ENCODE results near the gene EIF3F. TPM values are rescaled to one million over a fixed set of nuclear protein-coding genes. Genes with fewer than 3 reads are reported as not detected.

The EIF3F gene
- total RNA-seq, 1 donor from 2014 or later: 257 TPM

GRCh38 chr11:7999795-8000194, 12.7 kb downstream of the EIF3F start:
- H3K36me3 ChIP-seq: peaks cover 13% of the 10 kb centered on the region
- no peak for TF ChIP-seq EZH2phosphoT487 (IDR thresholded peaks at IDR 0.05)
- no peak for TF ChIP-seq EZH2 (IDR thresholded peaks at IDR 0.05)
- TF ChIP-seq, protein P1, sequence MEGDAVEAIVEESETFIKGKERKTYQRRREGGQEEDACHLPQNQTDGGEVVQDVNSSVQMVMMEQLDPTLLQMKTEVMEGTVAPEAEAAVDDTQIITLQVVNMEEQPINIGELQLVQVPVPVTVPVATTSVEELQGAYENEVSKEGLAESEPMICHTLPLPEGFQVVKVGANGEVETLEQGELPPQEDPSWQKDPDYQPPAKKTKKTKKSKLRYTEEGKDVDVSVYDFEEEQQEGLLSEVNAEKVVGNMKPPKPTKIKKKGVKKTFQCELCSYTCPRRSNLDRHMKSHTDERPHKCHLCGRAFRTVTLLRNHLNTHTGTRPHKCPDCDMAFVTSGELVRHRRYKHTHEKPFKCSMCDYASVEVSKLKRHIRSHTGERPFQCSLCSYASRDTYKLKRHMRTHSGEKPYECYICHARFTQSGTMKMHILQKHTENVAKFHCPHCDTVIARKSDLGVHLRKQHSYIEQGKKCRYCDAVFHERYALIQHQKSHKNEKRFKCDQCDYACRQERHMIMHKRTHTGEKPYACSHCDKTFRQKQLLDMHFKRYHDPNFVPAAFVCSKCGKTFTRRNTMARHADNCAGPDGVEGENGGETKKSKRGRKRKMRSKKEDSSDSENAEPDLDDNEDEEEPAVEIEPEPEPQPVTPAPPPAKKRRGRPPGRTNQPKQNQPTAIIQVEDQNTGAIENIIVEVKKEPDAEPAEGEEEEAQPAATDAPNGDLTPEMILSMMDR (IDR thresholded peaks at IDR 0.05): no peak
- no peak overlapping the region for H3K4me3 ChIP-seq
- peaks cover 19% of the 10 kb centered on the region for H3F3A ChIP-seq (ENCODE audit: low read depth)
- no peaks in the 10 kb centered on the region for H3K9me3 ChIP-seq (ENCODE audit: low read depth)
- no peak overlapping the region for H3K9ac ChIP-seq
- Mint-ChIP-seq H3K4me3 (no peak overlapping the region), H3K36me3 (peaks cover 35% of the 10 kb centered on the region), H3K27ac (no peak overlapping the region), H3K9me3 (no peaks in the 10 kb centered on the region), H3K4me1 (no peaks in the 10 kb centered on the region), H3K27me3 (ENCODE audit: insufficient read depth, low read depth) (no peaks in the 10 kb centered on the region)
- H3K79me2 ChIP-seq (ENCODE audit: low read depth): no peaks in the 10 kb centered on the region
- H3K4me2 ChIP-seq: no peak overlapping the region
- no peak overlapping the region for H2AFZ ChIP-seq (replicated peaks)
- no peaks in the 10 kb centered on the region for H4K20me1 ChIP-seq (ENCODE audit: low read depth)
- DNase-seq (ENCODE audit: low spot score): no peak
- no peaks in the 10 kb centered on the region for H3K4me1 ChIP-seq
- no peak overlapping the region for H3K27ac ChIP-seq
- H3K27me3 ChIP-seq: no peaks in the 10 kb centered on the region

- Mint-ChIP-seq H3K9me3 (no peaks in the 10 kb centered on the region), H3K27ac (no peak overlapping the region), H3K27me3 (ENCODE audit: insufficient read depth, low read depth) (no peaks in the 10 kb centered on the region), H3K4me3 (no peak overlapping the region), H3K4me1 (no peaks in the 10 kb centered on the region), H3K36me3 (peaks cover 31% of the 10 kb centered on the region)
- H3K9me3 ChIP-seq (ENCODE audit: low read depth): no peaks in the 10 kb centered on the region
- H3K36me3 ChIP-seq: peaks cover 13% of the 10 kb centered on the region
- peaks cover 19% of the 10 kb centered on the region for H3F3A ChIP-seq (ENCODE audit: low read depth)
- no peaks in the 10 kb centered on the region for H3K27me3 ChIP-seq
- no peak overlapping the region for H2AFZ ChIP-seq (replicated peaks)
- H3K9ac ChIP-seq: no peak overlapping the region
- H3K4me3 ChIP-seq: no peak overlapping the region
- no peak for DNase-seq (ENCODE audit: low spot score)
- TF ChIP-seq EZH2 (IDR thresholded peaks at IDR 0.05) (no peak), EZH2phosphoT487 (IDR thresholded peaks at IDR 0.05) (no peak)
- TF ChIP-seq, protein P1 (IDR thresholded peaks at IDR 0.05): no peak
- H3K79me2 ChIP-seq (ENCODE audit: low read depth): no peaks in the 10 kb centered on the region
- H3K27ac ChIP-seq: no peak overlapping the region
- H3K4me2 ChIP-seq: no peak overlapping the region
- H4K20me1 ChIP-seq (ENCODE audit: low read depth): no peaks in the 10 kb centered on the region
- H3K4me1 ChIP-seq: no peaks in the 10 kb centered on the region
Observed at GRCh38 chr11:8000390-8000789, 13.3 kb downstream of the EIF3F start.

GRCh38 chr11:8002676-8003075, 15.5 kb downstream of the EIF3F start:
- Histone ChIP-seq H3K4me2 (no peak overlapping the region), H3K4me1 (no peaks in the 10 kb centered on the region), H3K36me3 (peaks cover 4% of the 10 kb centered on the region), H3K4me3 (no peak overlapping the region), H3K27ac (no peak overlapping the region), H3K79me2 (ENCODE audit: low read depth) (no peaks in the 10 kb centered on the region), H3K9me3 (ENCODE audit: low read depth) (no peaks in the 10 kb centered on the region), H3F3A (ENCODE audit: low read depth) (peaks cover 19% of the 10 kb centered on the region), H4K20me1 (ENCODE audit: low read depth) (no peaks in the 10 kb centered on the region), H3K27me3 (no peaks in the 10 kb centered on the region), H2AFZ (replicated peaks) (no peak overlapping the region), H3K9ac (no peak overlapping the region)
- no peak overlapping the region for H3K4me3 Mint-ChIP-seq
- H3K4me1 Mint-ChIP-seq: no peaks in the 10 kb centered on the region
- H3K27me3 Mint-ChIP-seq (ENCODE audit: insufficient read depth, low read depth): no peaks in the 10 kb centered on the region
- no peak for DNase-seq (ENCODE audit: low spot score)
- H3K27ac Mint-ChIP-seq: no peak overlapping the region
- no peaks in the 10 kb centered on the region for H3K9me3 Mint-ChIP-seq
- TF ChIP-seq EZH2phosphoT487 (IDR thresholded peaks at IDR 0.05): no peak
- TF ChIP-seq EZH2 (IDR thresholded peaks at IDR 0.05): no peak
- TF ChIP-seq, protein P1 (IDR thresholded peaks at IDR 0.05): no peak
- H3K36me3 Mint-ChIP-seq: peaks cover 14% of the 10 kb centered on the region

Measured in neural progenitor cell (in vitro differentiated cells).